A673 (cell line): ENCODE results near the gene LRRC1. TPM values are rescaled to one million over a fixed set of nuclear protein-coding genes. Genes with fewer than 3 reads are reported as not detected.

Experiments used
- BruUV-seq: library from RNA; stranded (reverse); fragments of 400-500 nt; replicated peaks from 2 replicates; lab custom pipeline; 2021; lab: Mats Ljungman, UMichigan
- CTCF ChIA-PET: fragments of 300-600 bp; sonication (Branson Sonifier 250); formaldehyde crosslinking; loops from one replicate; lab custom pipeline; 2022; ENCODE audit warnings: antibody characterized with exemption; lab: Charles Lee
- POLR2A ChIA-PET: fragments of 300-600 bp; sonication (Branson Sonifier 250); formaldehyde crosslinking; loops from one replicate; lab custom pipeline; 2022; ENCODE audit warnings: antibody characterized with exemption; ENCODE audit not compliant: low non-redundant PET; lab: Charles Lee
- DNase-seq: peaks from one replicate; pipeline ENCODE4 v3.0.0-alpha.2; 2015; ENCODE audit warnings: low spot score
- H3K27ac ChIP-seq: fragments of 200-600 bp; sonication (generic); 2 replicates; pipeline ENCODE4 v1.5.1; 2016; ENCODE audit warnings: mixed run types, low read depth, mild to moderate bottlenecking, mixed read lengths, antibody characterized with exemption, low read length; ENCODE audit not compliant: poor library complexity, severe bottlenecking
- H3K27me3 ChIP-seq: fragments of 200-600 bp; sonication (generic); replicated peaks from 2 replicates; pipeline ENCODE4 v1.6.1; 2017; ENCODE audit warnings: mixed run types, low read depth, mild to moderate bottlenecking, mixed read lengths, antibody characterized with exemption, low read length; ENCODE audit not compliant: insufficient read depth, poor library complexity
- H3K36me3 ChIP-seq: fragments of 200-600 bp; sonication (generic); 2 replicates; pipeline ENCODE4 v1.6.1; 2016; ENCODE audit warnings: mixed run types, mild to moderate bottlenecking, mixed read lengths, antibody characterized with exemption, low read length; ENCODE audit not compliant: insufficient read depth, poor library complexity, severe bottlenecking
- H3K4me1 ChIP-seq: fragments of 200-600 bp; sonication (generic); 2 replicates; pipeline ENCODE4 v1.6.1; 2017; ENCODE audit warnings: mixed run types, mild to moderate bottlenecking, mixed read lengths, antibody characterized with exemption, low read length; ENCODE audit not compliant: insufficient read depth, poor library complexity, severe bottlenecking
- H3K4me3 ChIP-seq: fragments of 200-600 bp; sonication (generic); 2 replicates; pipeline ENCODE4 v1.5.1; 2016; ENCODE audit warnings: low read depth, mixed run types, mild to moderate bottlenecking, mixed read lengths, low read length; ENCODE audit not compliant: poor library complexity, severe bottlenecking
- H3K9me3 ChIP-seq: fragments of 200-600 bp; sonication (generic); 2 replicates; pipeline ENCODE4 v1.6.1; 2016; ENCODE audit warnings: mixed run types, low read depth, mild to moderate bottlenecking, mixed read lengths, antibody characterized with exemption, low read length; ENCODE audit not compliant: poor library complexity, severe bottlenecking
- EZH2 ChIP-seq: fragments of 200-600 bp; sonication (generic); IDR thresholded peaks from 2 replicates; pipeline ENCODE4 v1.6.1; 2017; ENCODE audit warnings: borderline replicate concordance, low read depth, mild to moderate bottlenecking, mixed read lengths, antibody characterized with exemption, low read length; ENCODE audit not compliant: poor library complexity, severe bottlenecking
- intact Hi-C: fragments of 100-400 bp; cut with micrococcal nuclease; formaldehyde crosslinking; loops from one replicate; pipeline ENCODE4 v1.10.0; 2022; ENCODE audit not compliant: unreplicated experiment
- total RNA-seq: library from RNA; stranded (reverse); gene quantifications from 2 replicates; pipeline ENCODE4 v1.2.3, GENCODE V29; 2021
- TF ChIP-seq, protein P1 (sequence below): fragments of 300-800, 200-600 bp; sonication (generic); conservative IDR thresholded peaks from 2 replicates; pipeline ENCODE4 v1.5.1; 2017; ENCODE audit warnings: low read depth, mild to moderate bottlenecking, antibody characterized with exemption, low read length, moderate library complexity, mixed read lengths

The LRRC1 gene
- total RNA-seq, 1 experiment from 2014 or later: 4.4 TPM

DNA sequence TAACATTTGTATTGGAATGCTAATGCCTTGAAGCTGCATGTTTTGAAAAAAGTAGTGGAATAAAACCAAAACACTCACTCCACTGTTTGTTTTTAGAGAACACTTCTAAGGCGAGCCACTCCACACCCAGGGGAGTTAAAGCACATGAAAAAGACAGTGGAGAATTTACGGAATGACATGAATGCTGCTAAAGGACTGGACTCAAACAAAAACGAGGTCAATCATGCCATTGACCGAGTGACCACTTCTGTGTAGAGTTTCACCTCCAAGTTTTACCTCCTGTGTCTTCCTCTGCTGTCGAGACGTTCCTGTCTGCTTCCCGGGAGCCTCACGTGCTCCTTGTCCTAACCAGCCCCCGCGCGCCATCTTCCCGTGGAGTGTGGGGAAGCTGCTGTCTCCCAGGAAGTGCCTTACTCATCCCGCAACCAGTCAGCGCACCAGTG, 127.8 kb downstream of the LRRC1 start:
- Histone ChIP-seq H3K36me3 (no peaks in the 10 kb centered on the region), H3K27me3 (no peaks in the 10 kb centered on the region), H3K4me3 (no peak overlapping the region), H3K4me1 (no peaks in the 10 kb centered on the region), H3K27ac (no peak overlapping the region), H3K9me3 (no peaks in the 10 kb centered on the region)
- no peak for DNase-seq
- CTCF ChIA-PET: no interaction called here
- POLR2A ChIA-PET: no interaction called here
- intact Hi-C loops: no loop called here
- no TSS peak for BruUV-seq
- TF ChIP-seq, protein P1, sequence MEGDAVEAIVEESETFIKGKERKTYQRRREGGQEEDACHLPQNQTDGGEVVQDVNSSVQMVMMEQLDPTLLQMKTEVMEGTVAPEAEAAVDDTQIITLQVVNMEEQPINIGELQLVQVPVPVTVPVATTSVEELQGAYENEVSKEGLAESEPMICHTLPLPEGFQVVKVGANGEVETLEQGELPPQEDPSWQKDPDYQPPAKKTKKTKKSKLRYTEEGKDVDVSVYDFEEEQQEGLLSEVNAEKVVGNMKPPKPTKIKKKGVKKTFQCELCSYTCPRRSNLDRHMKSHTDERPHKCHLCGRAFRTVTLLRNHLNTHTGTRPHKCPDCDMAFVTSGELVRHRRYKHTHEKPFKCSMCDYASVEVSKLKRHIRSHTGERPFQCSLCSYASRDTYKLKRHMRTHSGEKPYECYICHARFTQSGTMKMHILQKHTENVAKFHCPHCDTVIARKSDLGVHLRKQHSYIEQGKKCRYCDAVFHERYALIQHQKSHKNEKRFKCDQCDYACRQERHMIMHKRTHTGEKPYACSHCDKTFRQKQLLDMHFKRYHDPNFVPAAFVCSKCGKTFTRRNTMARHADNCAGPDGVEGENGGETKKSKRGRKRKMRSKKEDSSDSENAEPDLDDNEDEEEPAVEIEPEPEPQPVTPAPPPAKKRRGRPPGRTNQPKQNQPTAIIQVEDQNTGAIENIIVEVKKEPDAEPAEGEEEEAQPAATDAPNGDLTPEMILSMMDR: no peak
- no peak for TF ChIP-seq EZH2

- TF ChIP-seq EZH2: no peak
- TF ChIP-seq, protein P1: no peak
- DNase-seq: no peak
- intact Hi-C loops: no loop called here
- H3K4me3 ChIP-seq: no peak overlapping the region
- POLR2A ChIA-PET: no interaction called here
- no TSS peak for BruUV-seq
- no peaks in the 10 kb centered on the region for H3K27me3 ChIP-seq
- no peaks in the 10 kb centered on the region for H3K36me3 ChIP-seq
- H3K9me3 ChIP-seq: no peaks in the 10 kb centered on the region
- no peak overlapping the region for H3K27ac ChIP-seq
- CTCF ChIA-PET: no interaction called here
- no peaks in the 10 kb centered on the region for H3K4me1 ChIP-seq
Measured at GRCh38 chr6:53924277-53924676, 129.5 kb downstream of the LRRC1 start.

- no peak for DNase-seq
- no peaks in the 10 kb centered on the region for H3K9me3 ChIP-seq
- POLR2A ChIA-PET: no interaction called here
- no peaks in the 10 kb centered on the region for H3K36me3 ChIP-seq
- no peak overlapping the region for H3K4me3 ChIP-seq
- TF ChIP-seq, protein P1: no peak
- no peak for TF ChIP-seq EZH2
- no peaks in the 10 kb centered on the region for H3K27me3 ChIP-seq
- BruUV-seq: no TSS peak
- H3K27ac ChIP-seq: no peak overlapping the region
- CTCF ChIA-PET: no interaction called here
- intact Hi-C loops: no loop called here
- no peaks in the 10 kb centered on the region for H3K4me1 ChIP-seq
Measured at GRCh38 chr6:53924821-53925422, 130.1 kb downstream of the LRRC1 start.
